Amniotic epithelial cell (primary cell): ENCODE measurements around the gene UACA.
"Not testable (repeated sequence)": the region's sequence is repeated elsewhere in the genome, so short reads cannot be mapped to it uniquely, and the experiment has no call there.

Experiments used
- DNase-seq: peaks from one replicate; pipeline ENCODE4 v3.0.0-alpha.2; 2010; ENCODE audit warnings: low read depth

The UACA gene

GRCh38 chr15:70763120-70763949 lies at the start of gene UACA:
Gene UACA (minus strand): TSS chr15:70763558. CDS start chr15:70763407, 151 bp downstream.
- DNase-seq = peak; percentile 92

GRCh38 chr15:70812827-70813364 lies 49.5 kb upstream of the UACA start:
- DNase-seq = no peak

GRCh38 chr15:70810916-70811578 lies 47.7 kb upstream of the UACA start:
- no peak for DNase-seq

GRCh38 chr15:70806992-70807712 lies 43.8 kb upstream of the UACA start:
- no peak for DNase-seq

- not testable (repeated sequence) for DNase-seq
These were observed 41.0 kb upstream of the UACA start for GRCh38 chr15:70804388-70804787.

GRCh38 chr15:70802629-70803028 lies 39.3 kb upstream of the UACA start:
- peak; percentile 73 for DNase-seq

- peak; percentile 46 for DNase-seq
These were observed 37.8 kb upstream of the UACA start for GRCh38 chr15:70801109-70801508.

GRCh38 chr15:70799667-70800450 lies 36.5 kb upstream of the UACA start:
- peak; percentile 99 for DNase-seq

GRCh38 chr15:70797464-70797863 lies 34.1 kb upstream of the UACA start:
- DNase-seq = no peak

GRCh38 chr15:70796516-70797310 lies 33.4 kb upstream of the UACA start:
- no peak for DNase-seq

- peak; percentile 96 for DNase-seq
These were observed 31.9 kb upstream of the UACA start for GRCh38 chr15:70795311-70795665.

GRCh38 chr15:70794596-70795310 lies 31.4 kb upstream of the UACA start:
- DNase-seq = peak; percentile 80

GRCh38 chr15:70793694-70794093 lies 30.3 kb upstream of the UACA start:
- DNase-seq = no peak

GRCh38 chr15:70792171-70792573 lies 28.8 kb upstream of the UACA start:
- DNase-seq = peak; percentile 71

- DNase-seq = no peak
These were observed 27.9 kb upstream of the UACA start for GRCh38 chr15:70791259-70791658.

- peak; percentile 90 for DNase-seq
These were observed 25.9 kb upstream of the UACA start for GRCh38 chr15:70789213-70789612.

- DNase-seq = peak; percentile 88
These were observed 25.0 kb upstream of the UACA start for GRCh38 chr15:70788114-70789049.

GRCh38 chr15:70786996-70787395 lies 23.6 kb upstream of the UACA start:
- DNase-seq = no peak

GRCh38 chr15:70783610-70784022 lies 20.3 kb upstream of the UACA start:
- peak; percentile 89 for DNase-seq
